Activated naive CD4-positive, alpha-beta T cell treated with anti-CD3 and anti-CD28 coated beads, Interleukin-2, amount 10 ng/mL, durations not matched to agents 7 days and 5 days (primary cell): Measurements from ENCODE around the gene LACRT.

Experiments
- CTCF ChIA-PET: fragments of 350-600 bp; sonication (Branson Sonifier 250); formaldehyde crosslinking; loops from one replicate; lab custom pipeline; 2021; ENCODE audit warnings: antibody characterized with exemption; lab: Charles Lee
- DNase-seq: peaks from one replicate; pipeline ENCODE4 v3.0.0-alpha.2; 2020
- H3K27ac Mint-ChIP-seq: one replicate; pipeline ENCODE4 v1.8.0; 2021; ENCODE audit warnings: mild to moderate bottlenecking, moderate library complexity, mixed read lengths
- H3K27me3 Mint-ChIP-seq: one replicate; pipeline ENCODE4 v1.8.0; 2021; ENCODE audit warnings: mild to moderate bottlenecking, mixed read lengths
- H3K36me3 Mint-ChIP-seq: one replicate; pipeline ENCODE4 v1.8.0; 2021; ENCODE audit warnings: mixed read lengths
- H3K4me1 Mint-ChIP-seq: one replicate; pipeline ENCODE4 v1.8.0; 2021; ENCODE audit warnings: mixed read lengths
- H3K4me3 Mint-ChIP-seq: one replicate; pipeline ENCODE4 v1.8.0; 2021; ENCODE audit warnings: mild to moderate bottlenecking, moderate library complexity, mixed read lengths
- H3K9me3 Mint-ChIP-seq: one replicate; pipeline ENCODE4 v1.8.0; 2021; ENCODE audit warnings: mixed read lengths

LACRT gene

DNA sequence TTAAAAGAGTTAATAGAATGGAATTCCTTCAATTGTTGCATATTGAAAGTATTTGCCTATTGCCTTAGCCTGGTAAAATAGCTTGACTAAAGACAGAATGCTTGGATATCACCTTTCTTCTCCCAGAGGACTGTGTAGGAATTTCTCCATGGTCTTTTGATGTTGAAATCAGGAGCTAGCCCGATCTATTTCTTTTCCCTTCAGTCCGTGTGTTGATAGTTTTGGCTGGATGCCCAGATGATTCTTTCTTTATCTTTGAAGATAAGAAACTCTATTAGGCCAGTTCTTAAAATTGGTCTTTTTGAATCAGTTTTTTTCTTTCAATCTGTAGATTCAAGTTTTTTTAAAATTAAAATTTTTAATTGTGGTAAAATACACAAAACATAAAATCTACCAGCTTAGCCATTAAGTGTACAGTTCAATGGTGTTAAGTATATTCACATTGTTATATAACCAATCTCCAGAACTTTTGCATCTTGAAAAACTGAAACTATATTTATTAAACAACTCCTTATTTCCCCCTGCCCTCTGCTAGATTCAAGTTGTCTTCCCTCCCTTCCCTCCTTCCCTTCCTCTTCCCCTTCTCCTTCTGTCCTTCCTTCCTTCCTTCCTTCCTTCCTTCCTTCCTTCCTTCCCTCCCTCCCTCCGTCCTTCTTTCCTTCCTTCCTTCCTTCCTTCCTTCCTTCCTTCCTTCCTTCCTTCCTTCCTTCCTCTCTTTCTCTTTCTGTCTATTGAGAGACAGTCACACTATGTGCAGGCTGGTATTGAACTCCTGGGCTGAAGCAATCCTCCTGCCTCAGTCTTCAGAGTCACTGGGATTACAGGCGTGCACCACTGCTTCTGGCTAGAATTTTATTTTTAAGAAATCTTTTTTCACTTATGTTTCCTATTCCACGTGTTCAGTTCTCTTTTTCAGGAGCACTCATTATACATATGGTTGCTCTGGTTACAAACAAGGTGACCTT is 10.1 kb downstream of the LACRT start:
- H3K9me3 Mint-ChIP-seq: peaks cover 18% of the 10 kb centered on the region
- H3K4me3 Mint-ChIP-seq: no peak overlapping the region
- H3K4me1 Mint-ChIP-seq: no peaks in the 10 kb centered on the region
- H3K27me3 Mint-ChIP-seq: peaks cover 53% of the 10 kb centered on the region
- DNase-seq: no peak
- H3K27ac Mint-ChIP-seq: no peak overlapping the region
- CTCF ChIA-PET: no interaction called here
- H3K36me3 Mint-ChIP-seq: no peaks in the 10 kb centered on the region

DNA sequence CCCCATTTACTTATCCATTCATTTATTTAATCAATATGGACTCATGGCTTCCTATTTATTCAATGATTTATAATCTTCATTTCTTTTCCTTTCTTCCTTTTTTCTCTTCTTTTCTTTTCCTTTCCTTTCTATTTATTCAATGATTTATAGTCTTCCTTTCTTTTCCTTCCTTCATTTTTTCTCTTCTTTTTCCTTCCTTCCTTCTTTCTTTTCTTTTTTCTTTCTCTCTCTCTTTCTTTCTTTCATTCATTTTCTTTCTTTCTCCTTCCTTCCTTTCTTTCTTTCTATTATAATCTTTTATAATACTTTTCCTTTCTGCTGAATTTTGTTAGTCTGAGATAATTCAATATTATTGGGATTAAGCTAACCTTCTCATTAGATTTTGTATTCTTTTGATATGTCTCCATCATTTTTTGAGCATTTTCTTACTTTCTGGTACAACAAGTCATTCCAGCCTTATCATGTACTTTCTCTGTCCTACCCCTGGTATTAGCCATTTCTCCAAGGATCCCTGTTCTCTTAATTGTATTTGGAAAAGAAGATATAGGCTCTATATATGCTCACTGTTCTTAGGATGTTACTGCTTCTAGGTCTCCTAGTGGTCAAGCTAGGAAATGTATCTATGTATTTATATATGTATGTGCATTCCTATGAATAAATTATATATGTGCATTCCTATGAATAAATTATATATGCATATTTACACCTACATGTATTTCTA is 12.1 kb downstream of the LACRT start:
- H3K36me3 Mint-ChIP-seq: no peaks in the 10 kb centered on the region

DNA sequence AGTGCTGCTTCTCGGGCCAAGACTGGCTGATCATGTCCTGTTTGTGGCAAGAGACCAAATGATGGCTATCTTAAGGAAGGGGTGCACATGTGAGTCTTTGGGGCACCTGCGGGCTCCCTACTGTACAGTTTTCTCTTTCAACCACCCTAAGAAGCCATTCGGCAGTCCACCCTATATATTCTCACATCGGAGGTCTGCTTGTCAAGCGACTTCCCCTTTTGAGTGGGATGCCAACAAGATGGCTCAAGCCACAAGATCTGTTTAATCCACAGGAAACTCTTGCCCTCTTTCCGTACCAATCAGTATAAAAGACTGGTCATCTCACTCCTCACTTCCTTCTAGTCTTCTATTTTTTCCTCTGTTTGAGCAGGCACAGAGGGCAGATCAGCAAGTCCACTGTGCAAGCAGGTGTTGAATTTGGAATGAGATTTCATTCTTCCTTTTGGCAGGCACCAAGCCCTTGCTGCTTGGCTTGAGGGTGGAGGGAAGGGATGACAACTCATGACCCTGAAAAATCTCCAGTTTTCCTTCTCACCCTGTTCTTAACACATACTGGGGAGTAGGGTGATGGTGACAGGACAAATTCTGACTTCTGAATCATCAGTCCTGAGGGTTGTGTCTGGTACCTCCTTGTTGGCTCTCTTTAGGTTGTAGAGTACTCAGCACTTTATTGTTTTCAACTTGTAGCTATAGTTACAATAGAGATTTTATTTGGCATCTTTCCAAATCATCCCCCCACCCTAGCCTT is 17.6 kb downstream of the LACRT start:
- no peak overlapping the region for H3K4me3 Mint-ChIP-seq
- H3K36me3 Mint-ChIP-seq: no peaks in the 10 kb centered on the region
- peaks cover 47% of the 10 kb centered on the region for H3K27me3 Mint-ChIP-seq
- no peak for DNase-seq
- no peaks in the 10 kb centered on the region for H3K4me1 Mint-ChIP-seq
- CTCF ChIA-PET: no interaction called here
- no peaks in the 10 kb centered on the region for H3K9me3 Mint-ChIP-seq
- no peak overlapping the region for H3K27ac Mint-ChIP-seq

More for the DNA sequence above, 12.1 kb downstream of the LACRT start:
- Mint-ChIP-seq H3K4me3 (no peak overlapping the region), H3K9me3 (peaks cover 12% of the 10 kb centered on the region), H3K27me3 (peaks cover 44% of the 10 kb centered on the region), H3K4me1 (no peaks in the 10 kb centered on the region), H3K27ac (no peak overlapping the region)
- CTCF ChIA-PET: interaction anchor here (0.7 to 1.0 kb wide), 3 partner anchors 10 to 44 kb away, joined by 3 to 4 read pairs (median 4); no protein-coding TSS in a partner anchor
- DNase-seq: no peak

DNA sequence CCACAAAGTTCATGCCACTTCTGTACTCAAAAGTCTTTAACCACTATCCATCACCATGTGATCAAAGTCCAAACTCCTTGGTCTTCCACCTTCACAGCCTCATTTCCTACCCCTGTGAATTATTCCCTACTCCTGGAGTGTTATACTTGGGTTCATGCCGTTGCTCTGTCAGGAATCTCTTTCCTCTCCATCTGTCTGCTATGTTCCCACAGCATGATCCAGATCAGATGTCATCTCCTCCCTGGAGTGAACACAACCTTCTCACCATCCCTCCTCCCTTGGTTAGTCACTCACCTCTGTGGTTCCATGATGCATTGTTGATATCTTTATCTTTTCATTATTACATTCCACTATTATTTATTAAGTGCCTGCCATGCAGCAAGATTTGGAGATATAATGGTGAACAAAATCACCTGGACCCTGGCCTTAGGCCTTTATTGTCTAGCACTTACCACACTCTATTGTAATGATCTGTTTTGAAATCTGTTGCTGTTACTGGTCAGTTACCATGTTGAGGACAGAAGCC is 22.4 kb downstream of the LACRT start:
- DNase-seq: no peak
- no peaks in the 10 kb centered on the region for H3K36me3 Mint-ChIP-seq
- CTCF ChIA-PET: no interaction called here
- no peak overlapping the region for H3K4me3 Mint-ChIP-seq
- no peaks in the 10 kb centered on the region for H3K4me1 Mint-ChIP-seq
- no peaks in the 10 kb centered on the region for H3K9me3 Mint-ChIP-seq
- H3K27ac Mint-ChIP-seq: no peak overlapping the region
- H3K27me3 Mint-ChIP-seq: peaks cover 64% of the 10 kb centered on the region

DNA sequence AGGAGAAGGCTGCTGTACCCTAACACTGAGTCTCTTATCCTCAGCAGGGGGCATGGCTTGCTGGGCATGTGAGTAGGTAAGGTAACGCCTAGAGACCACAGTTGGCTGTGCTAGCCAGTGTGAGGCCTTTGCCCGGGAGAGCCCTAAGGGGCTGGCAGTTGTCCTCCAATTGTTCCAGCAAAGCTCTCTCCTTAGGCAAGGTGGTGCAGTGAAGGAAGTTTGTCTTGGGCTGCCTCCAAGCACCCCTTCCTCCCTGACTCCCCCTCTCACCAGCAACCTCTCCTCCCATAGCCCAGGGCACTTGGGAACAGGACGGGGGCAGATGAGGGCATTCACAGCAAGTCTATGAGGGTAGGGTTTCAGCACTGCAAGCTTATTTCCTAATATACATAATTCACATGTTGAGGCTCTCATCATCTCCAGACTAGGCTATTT is 23.0 kb downstream of the LACRT start:
- Mint-ChIP-seq H3K9me3 (no peaks in the 10 kb centered on the region), H3K27me3 (peaks cover 60% of the 10 kb centered on the region), H3K27ac (no peak overlapping the region), H3K36me3 (no peaks in the 10 kb centered on the region), H3K4me3 (no peak overlapping the region), H3K4me1 (no peaks in the 10 kb centered on the region)
- no peak for DNase-seq
- CTCF ChIA-PET: no interaction called here

DNA sequence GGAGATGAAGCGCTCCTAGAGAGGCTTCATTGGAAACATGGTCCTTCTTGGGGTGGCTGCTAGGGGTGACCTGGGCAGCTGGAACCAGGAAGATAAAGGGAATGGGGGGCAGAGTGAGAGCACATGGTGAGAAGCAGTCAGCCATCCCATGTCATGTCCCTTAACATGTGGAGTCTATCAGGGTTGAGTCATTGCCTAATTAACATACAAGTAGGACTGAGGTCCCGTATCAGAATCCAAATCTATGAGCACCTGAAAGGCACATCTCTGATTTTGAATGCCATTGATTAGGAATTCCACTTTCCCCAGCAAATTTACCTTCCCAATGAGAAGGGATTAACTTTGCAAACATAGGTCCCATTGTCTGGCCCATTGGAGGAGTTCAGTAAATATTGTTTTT is 25.9 kb downstream of the LACRT start:
- Mint-ChIP-seq H3K4me1 (no peaks in the 10 kb centered on the region), H3K4me3 (no peak overlapping the region), H3K36me3 (no peaks in the 10 kb centered on the region), H3K27me3 (peaks cover 43% of the 10 kb centered on the region), H3K9me3 (no peaks in the 10 kb centered on the region), H3K27ac (no peak overlapping the region)
- CTCF ChIA-PET: interaction anchor here (3.2 kb wide), 1 partner anchor 12 kb away, joined by 12 read pairs; no protein-coding TSS in a partner anchor
- DNase-seq: no peak

DNA sequence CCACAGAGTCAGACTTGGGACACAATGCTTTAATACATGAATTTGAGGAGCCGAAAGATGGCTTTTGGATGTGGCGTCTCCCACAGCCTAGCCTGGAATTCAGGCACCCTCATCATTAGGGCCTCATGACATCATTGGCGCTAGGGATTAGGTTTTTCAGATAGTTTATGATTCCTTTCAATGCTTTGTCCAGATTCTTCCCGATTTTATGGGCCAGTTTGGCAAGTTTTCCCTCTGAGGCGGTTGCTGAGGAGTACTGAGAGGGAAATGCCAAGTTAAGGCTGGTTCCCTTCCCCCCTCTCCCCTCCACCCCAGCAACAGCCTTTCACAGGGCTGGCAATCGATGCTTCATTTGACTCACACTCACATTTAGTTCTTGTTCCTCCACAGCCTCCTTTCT is 26.5 kb downstream of the LACRT start:
- H3K9me3 Mint-ChIP-seq: no peaks in the 10 kb centered on the region
- CTCF ChIA-PET: interaction anchor here (1.5 to 3.2 kb wide), 2 partner anchors 12 to 50 kb away, joined by 4 to 12 read pairs; no protein-coding TSS in a partner anchor
- no peak for DNase-seq
- peaks cover 2% of the 10 kb centered on the region for H3K4me1 Mint-ChIP-seq
- peaks cover 39% of the 10 kb centered on the region for H3K27me3 Mint-ChIP-seq
- H3K36me3 Mint-ChIP-seq: no peaks in the 10 kb centered on the region
- H3K4me3 Mint-ChIP-seq: no peak overlapping the region
- H3K27ac Mint-ChIP-seq: no peak overlapping the region

DNA sequence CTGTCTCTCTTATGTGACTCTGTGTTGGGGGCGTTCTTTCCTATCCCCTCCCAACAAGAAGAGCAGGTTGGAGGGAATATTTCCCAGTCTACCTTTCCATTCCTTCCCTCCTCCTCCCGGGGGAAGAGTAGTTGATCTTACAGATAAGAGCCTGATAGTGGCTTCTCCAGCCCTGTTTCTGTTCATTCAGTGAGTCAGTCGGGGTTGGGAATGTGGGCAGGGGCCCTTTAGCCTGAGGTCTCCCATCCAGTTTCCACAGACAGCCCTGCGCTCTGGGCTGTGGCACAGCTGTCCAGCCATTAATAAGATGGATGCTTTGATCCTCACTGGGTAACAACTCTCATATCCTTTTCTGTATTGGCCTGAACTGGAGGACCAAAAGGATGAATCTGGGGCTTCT is 28.1 kb downstream of the LACRT start:
- Mint-ChIP-seq H3K4me3 (no peak overlapping the region), H3K27ac (no peak overlapping the region), H3K4me1 (peaks cover 6% of the 10 kb centered on the region), H3K36me3 (no peaks in the 10 kb centered on the region), H3K9me3 (no peaks in the 10 kb centered on the region), H3K27me3 (peaks cover 38% of the 10 kb centered on the region)
- no peak for DNase-seq
- CTCF ChIA-PET: interaction anchor here (1.0 to 2.8 kb wide), 5 partner anchors 10 to 79 kb away, joined by 3 to 15 read pairs (median 3); no protein-coding TSS in a partner anchor

DNA sequence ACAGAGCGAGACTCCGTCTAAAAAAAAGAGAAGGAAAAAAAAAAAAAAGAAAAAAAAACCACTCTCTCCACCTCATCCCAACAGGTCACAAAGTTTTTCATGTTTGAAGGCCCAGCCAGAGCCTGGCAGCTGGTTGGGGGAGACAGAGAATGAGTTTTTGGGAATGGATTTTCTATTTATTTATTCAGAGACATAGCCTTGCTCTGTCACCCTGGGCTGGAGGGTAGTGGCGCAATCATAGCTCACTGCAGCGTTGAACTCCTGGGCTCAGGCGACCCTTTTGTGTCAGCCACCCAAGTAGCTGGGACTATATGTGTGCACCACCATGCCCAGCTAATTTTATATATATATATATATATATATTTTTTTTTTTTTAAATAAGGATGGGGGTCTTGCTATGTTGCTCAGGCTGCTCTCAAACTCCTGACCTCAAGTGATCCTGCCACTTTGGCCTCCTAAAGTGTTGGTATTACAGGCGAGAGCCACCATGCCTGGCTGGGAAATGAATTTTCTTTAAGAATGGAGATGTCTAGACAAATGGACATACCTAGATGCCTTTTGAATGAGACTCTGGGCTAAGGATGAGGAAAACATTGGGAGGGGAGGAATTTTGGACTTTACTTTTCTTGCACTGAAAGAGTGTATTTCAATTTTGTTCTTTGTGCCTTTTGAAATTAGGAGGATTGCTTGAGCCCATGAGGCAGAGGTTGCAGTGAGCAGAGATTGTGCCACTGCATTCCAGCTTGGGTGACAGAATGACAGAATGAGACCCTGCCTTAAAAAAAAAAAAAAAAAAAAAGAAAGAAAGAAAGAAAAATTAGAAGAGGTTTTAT is 29.3 kb downstream of the LACRT start:
- Mint-ChIP-seq H3K27ac (no peak overlapping the region), H3K4me3 (no peak overlapping the region), H3K9me3 (no peaks in the 10 kb centered on the region), H3K27me3 (peaks cover 48% of the 10 kb centered on the region), H3K36me3 (no peaks in the 10 kb centered on the region), H3K4me1 (peaks cover 6% of the 10 kb centered on the region)
- CTCF ChIA-PET: interaction anchor here (0.9 to 2.8 kb wide), 3 partner anchors 9 to 463 kb away, joined by 3 to 15 read pairs (median 5); no protein-coding TSS in a partner anchor
- no peak for DNase-seq

DNA sequence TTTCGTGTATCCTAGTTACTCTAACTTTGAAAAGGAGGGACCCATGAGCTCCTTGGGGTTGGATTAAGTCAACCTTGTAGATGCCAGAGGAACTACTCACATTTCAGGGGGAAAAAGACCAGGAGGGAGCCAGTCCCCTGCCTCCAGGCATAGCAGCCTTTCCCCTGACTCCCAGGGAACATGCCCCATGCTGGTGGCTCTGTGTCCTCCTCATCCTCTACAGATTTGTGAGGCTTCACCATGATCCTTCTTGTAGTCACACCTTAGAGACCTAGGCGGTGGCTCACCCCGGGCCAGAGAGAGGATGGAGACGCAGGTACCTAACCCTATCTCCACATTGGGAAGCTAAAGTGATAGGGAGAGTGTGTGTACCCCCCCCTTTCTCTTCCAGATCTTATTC is 30.3 kb downstream of the LACRT start:
- H3K4me3 Mint-ChIP-seq: no peak overlapping the region

DNA sequence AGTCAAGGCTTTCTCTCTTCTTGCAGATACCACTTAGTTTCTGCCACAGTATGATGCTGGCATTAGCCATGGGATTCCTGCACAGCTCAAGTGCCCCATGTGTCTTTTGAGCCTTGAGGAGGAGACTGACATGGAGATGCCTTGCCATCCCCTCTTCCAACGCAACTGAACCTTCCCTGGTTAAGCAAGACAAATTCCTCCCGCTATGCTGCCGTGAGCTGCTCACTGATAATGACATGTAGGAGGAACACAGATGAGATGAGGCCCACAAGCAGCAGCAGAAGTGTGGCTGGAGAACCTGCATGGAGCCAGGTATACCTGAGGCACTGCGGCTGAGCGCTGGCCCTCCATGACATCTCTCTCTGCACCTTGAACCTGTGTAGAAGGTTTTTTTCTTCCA is 30.8 kb downstream of the LACRT start:
- CTCF ChIA-PET: interaction anchor here (0.7 kb wide), 1 partner anchor 92 kb away, joined by 3 read pairs; no protein-coding TSS in a partner anchor
- H3K4me3 Mint-ChIP-seq: no peak overlapping the region
- peaks cover 6% of the 10 kb centered on the region for H3K4me1 Mint-ChIP-seq
- H3K9me3 Mint-ChIP-seq: no peaks in the 10 kb centered on the region
- H3K27ac Mint-ChIP-seq: no peak overlapping the region
- H3K27me3 Mint-ChIP-seq: peaks cover 41% of the 10 kb centered on the region
- DNase-seq: no peak
- H3K36me3 Mint-ChIP-seq: no peaks in the 10 kb centered on the region

More for the DNA sequence above, 30.3 kb downstream of the LACRT start:
- peaks cover 45% of the 10 kb centered on the region for H3K27me3 Mint-ChIP-seq
- no peak overlapping the region for H3K27ac Mint-ChIP-seq
- H3K36me3 Mint-ChIP-seq: no peaks in the 10 kb centered on the region
- no peak for DNase-seq
- H3K4me1 Mint-ChIP-seq: peaks cover 6% of the 10 kb centered on the region
- no peaks in the 10 kb centered on the region for H3K9me3 Mint-ChIP-seq
- CTCF ChIA-PET: interaction anchor here (0.9 to 2.8 kb wide), 2 partner anchors 8 to 464 kb away, joined by 5 to 15 read pairs; no protein-coding TSS in a partner anchor

DNA sequence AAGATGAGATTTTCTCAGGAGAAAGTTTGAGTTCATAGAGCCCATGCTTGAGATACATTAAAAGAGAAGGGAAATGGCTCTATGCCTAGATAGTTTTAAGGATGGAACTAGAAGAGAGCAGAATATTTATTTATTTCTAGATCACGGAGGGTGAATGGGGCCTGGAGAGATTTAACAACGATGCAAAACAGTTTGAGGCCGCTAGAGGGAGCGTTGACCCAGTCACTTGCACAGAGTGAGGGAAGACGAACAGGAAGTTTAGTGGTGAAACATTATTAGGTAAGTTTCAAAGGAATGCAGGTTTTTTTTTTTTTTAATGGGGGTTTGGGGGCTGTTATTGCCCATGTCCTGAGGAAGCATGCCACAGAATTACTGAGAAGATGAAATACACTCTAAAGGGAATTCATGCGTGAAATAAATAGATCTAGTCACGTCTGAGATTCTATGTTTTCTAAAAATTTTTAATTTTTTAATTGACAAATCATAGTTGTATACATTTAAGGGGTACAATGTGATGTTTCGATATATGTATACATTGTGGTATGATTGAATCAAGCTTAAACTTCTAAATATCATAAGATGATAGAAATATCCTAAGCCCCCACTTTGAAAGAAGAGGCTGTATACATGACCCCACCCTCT is 31.4 kb downstream of the LACRT start:
- H3K4me3 Mint-ChIP-seq: no peak overlapping the region
- H3K9me3 Mint-ChIP-seq: no peaks in the 10 kb centered on the region
- H3K36me3 Mint-ChIP-seq: no peaks in the 10 kb centered on the region
- peaks cover 38% of the 10 kb centered on the region for H3K27me3 Mint-ChIP-seq
- peaks cover 6% of the 10 kb centered on the region for H3K4me1 Mint-ChIP-seq
- CTCF ChIA-PET: interaction anchor here (0.7 to 1.4 kb wide), 2 partner anchors 12 to 93 kb away, joined by 3 to 4 read pairs; no protein-coding TSS in a partner anchor
- DNase-seq: peak; percentile 81
- no peak overlapping the region for H3K27ac Mint-ChIP-seq
